ENCODE results near the gene SEMA4B. TPM values are rescaled to one million over a fixed set of nuclear protein-coding genes. Genes with fewer than 3 reads are reported as not detected.

The SEMA4B gene
- total and polyA plus RNA-seq, 9 of the 15 experiments (the other 6 are each of a cell fraction or from before 2014, with no cell fraction given): 1.3 to 33.6 (median 11.0) TPM

GRCh38 chr15:90213122-90213817 is 12.1 kb downstream of the SEMA4B start:
- Histone ChIP-seq H3K27ac (ENCODE audit: extremely low read depth, low read depth, low read length) (peak overlapping the region; percentile 41; the same call in 2 of the 3 replicates), H3K4me2 (ENCODE audit: insufficient read depth, low read length) (peak overlapping the region; percentile 19; the same call in 1 of the 2 replicates), H4K20me1 (replicated peaks; ENCODE audit: control insufficient read depth, insufficient read depth, low read length) (no peaks in the 10 kb centered on the region; the same call in none of the 2 replicates), H3K79me2 (ENCODE audit: control insufficient read depth, insufficient read depth, low read length) (peaks cover 54% of the 10 kb centered on the region), H3K4me3 (no peak overlapping the region), H2AFZ (ENCODE audit: low read depth, low read length) (no peak overlapping the region), H3K4me1 (replicated peaks in 1 of 2; ENCODE audit: control insufficient read depth in 2 of 2, insufficient read depth in 2 of 2, low read length in 2 of 2) (peaks cover 10 to 35% of the 10 kb centered on the region in 2 experiments; a peak in 4 of 5 replicates), H3K36me3 (ENCODE audit: control insufficient read depth, insufficient read depth, low read length) (peaks cover 72% of the 10 kb centered on the region; the same call in 2 of the 3 replicates), H3K9ac (ENCODE audit: insufficient read depth in 1 of 2, low read depth in 2 of 2, low read length in 2 of 2) (peak overlapping the region in 1 of 2 experiments; percentile 85; a peak in 1 of 4 replicates), H3K27me3 (ENCODE audit: control insufficient read depth in 2 of 2, insufficient read depth in 2 of 2, low read length in 2 of 2) (no peaks in the 10 kb centered on the region), H3K9me1 (ENCODE audit: control insufficient read depth, insufficient read depth, low read length) (no peaks in the 10 kb centered on the region), H3K9me3 (replicated peaks; ENCODE audit: control insufficient read depth, insufficient read depth, low read depth, low read length) (no peaks in the 10 kb centered on the region)
- in situ Hi-C loops (cut with MboI): no loop called here
- peak; percentile 72 for ATAC-seq
- FAIRE-seq: no peak
- WGBS (ENCODE audit: insufficient coverage, low coverage, missing lambda C conversion rate): 30% methylated on average over 12 of the region's 12 CpGs
- CTCF ChIA-PET (ENCODE audit: low intra/inter-chr PET ratio): interaction anchor here (0.5 kb wide), 1 partner anchor 56 kb away, joined by 3 read pairs; no protein-coding TSS in a partner anchor
- BruUV-seq (replicated peaks): no TSS peak
- intact Hi-C loops (cut with micrococcal nuclease): no loop called here
- peak in 3 of 4 experiments; percentile 27 to 51 (median 36) for DNase-seq (ENCODE audit: extremely low read depth in 1 of 4, low spot score in 3 of 4)
- POLR2A ChIA-PET: interaction anchor here (0.5 to 1.2 kb wide), 3 partner anchors 8 to 30 kb away, joined by 3 to 5 read pairs (median 3); partner anchors contain the start of gene SEMA4B
- no peak for TF ChIP-seq ZFP30 (CRISPR knock-in tag; IDR thresholded peaks at IDR 0.05; ENCODE audit: borderline replicate concordance)
- TF ChIP-seq ZBTB11 (CRISPR knock-in tag; IDR thresholded peaks at IDR 0.05): no peak
- no peak for TF ChIP-seq HOMEZ (CRISPR knock-in tag; IDR thresholded peaks at IDR 0.05)
- TF ChIP-seq ZNF766 (CRISPR knock-in tag; conservative IDR thresholded peaks at IDR 0.05): no peak
- TF ChIP-seq YBX1 (IDR thresholded peaks at IDR 0.05): no peak
- TF ChIP-seq RBM34 (IDR thresholded peaks at IDR 0.05; ENCODE audit: borderline replicate concordance, insufficient read depth, low read length): no peak
- no peak for TF ChIP-seq RERE (CRISPR knock-in tag; IDR thresholded peaks at IDR 0.05; ENCODE audit: borderline replicate concordance)
- peak; percentile 64 for TF ChIP-seq NFIC (IDR thresholded peaks at IDR 0.05)
- TF ChIP-seq ZNF347 (CRISPR knock-in tag; IDR thresholded peaks at IDR 0.05; ENCODE audit: low read depth): no peak
